NCI-H748 (cell line): ENCODE measurements around the gene CUEDC2.
"Not testable (repeated sequence)": the region's sequence is repeated elsewhere in the genome, so short reads cannot be mapped to it uniquely, and the experiment has no call there.

ENCODE experiments used
- DNase-seq: peaks from one replicate; lab custom pipeline; 2025; ENCODE audit not compliant: unreplicated experiment; lab: John Stamatoyannopoulos, UW

CUEDC2 gene

GRCh38 chr10:102454662-102455487, 22.5 kb upstream of the CUEDC2 start:
- not testable (repeated sequence) for DNase-seq

GRCh38 chr10:102453502-102453901, 21.1 kb upstream of the CUEDC2 start:
- DNase-seq: no peak

- no peak for DNase-seq
Observed at GRCh38 chr10:102452672-102453340, 20.4 kb upstream of the CUEDC2 start.

GRCh38 chr10:102451105-102451969, 19.0 kb upstream of the CUEDC2 start, which contains the start of gene C10orf95:
Gene C10orf95, minus strand, starts transcription at chr10:102451543. Its CDS starts 450 bp downstream, at chr10:102451093.
- peak; percentile 38 for DNase-seq

- peak; percentile 93 for DNase-seq
Observed at GRCh38 chr10:102450374-102451104, 18.2 kb upstream of the CUEDC2 start.

GRCh38 chr10:102450124-102450373, 17.7 kb upstream of the CUEDC2 start:
- no peak for DNase-seq

GRCh38 chr10:102449321-102450123, 17.1 kb upstream of the CUEDC2 start:
- peak; percentile 85 for DNase-seq

- DNase-seq: no peak
Observed at GRCh38 chr10:102444851-102445250, 12.5 kb upstream of the CUEDC2 start.

GRCh38 chr10:102438374-102438773, 6.0 kb upstream of the CUEDC2 start:
- DNase-seq: no peak

GRCh38 chr10:102437515-102437914, 5.1 kb upstream of the CUEDC2 start:
- no peak for DNase-seq

GRCh38 chr10:102436312-102436711, 3.9 kb upstream of the CUEDC2 start:
- no peak for DNase-seq

- DNase-seq: no peak
Observed at GRCh38 chr10:102435529-102436233, 3.3 kb upstream of the CUEDC2 start.

- no peak for DNase-seq
Observed at GRCh38 chr10:102435133-102435497, 2.7 kb upstream of the CUEDC2 start.

GRCh38 chr10:102434394-102435132, 2.2 kb upstream of the CUEDC2 start:
- DNase-seq: no peak

- no peak for DNase-seq
Observed at GRCh38 chr10:102433619-102434046, 1.3 kb upstream of the CUEDC2 start.

GRCh38 chr10:102431452-102432124, 786 bp downstream of the CUEDC2 start:
- DNase-seq: peak; percentile 29

- DNase-seq: no peak
Observed at GRCh38 chr10:102429468-102429867, 2.9 kb downstream of the CUEDC2 start.

GRCh38 chr10:102426803-102427287, 5.5 kb downstream of the CUEDC2 start:
- no peak for DNase-seq
